Measurements from ENCODE around the gene SMIM1. TPM values are rescaled to one million over a fixed set of nuclear protein-coding genes. Genes with fewer than 3 reads are reported as not detected.

SMIM1 gene
- total and polyA plus RNA-seq, 2 donors (not counting 3 experiments of a cell fraction or from before 2014, with no cell fraction given): 1.4 to 2.9 TPM

DNA sequence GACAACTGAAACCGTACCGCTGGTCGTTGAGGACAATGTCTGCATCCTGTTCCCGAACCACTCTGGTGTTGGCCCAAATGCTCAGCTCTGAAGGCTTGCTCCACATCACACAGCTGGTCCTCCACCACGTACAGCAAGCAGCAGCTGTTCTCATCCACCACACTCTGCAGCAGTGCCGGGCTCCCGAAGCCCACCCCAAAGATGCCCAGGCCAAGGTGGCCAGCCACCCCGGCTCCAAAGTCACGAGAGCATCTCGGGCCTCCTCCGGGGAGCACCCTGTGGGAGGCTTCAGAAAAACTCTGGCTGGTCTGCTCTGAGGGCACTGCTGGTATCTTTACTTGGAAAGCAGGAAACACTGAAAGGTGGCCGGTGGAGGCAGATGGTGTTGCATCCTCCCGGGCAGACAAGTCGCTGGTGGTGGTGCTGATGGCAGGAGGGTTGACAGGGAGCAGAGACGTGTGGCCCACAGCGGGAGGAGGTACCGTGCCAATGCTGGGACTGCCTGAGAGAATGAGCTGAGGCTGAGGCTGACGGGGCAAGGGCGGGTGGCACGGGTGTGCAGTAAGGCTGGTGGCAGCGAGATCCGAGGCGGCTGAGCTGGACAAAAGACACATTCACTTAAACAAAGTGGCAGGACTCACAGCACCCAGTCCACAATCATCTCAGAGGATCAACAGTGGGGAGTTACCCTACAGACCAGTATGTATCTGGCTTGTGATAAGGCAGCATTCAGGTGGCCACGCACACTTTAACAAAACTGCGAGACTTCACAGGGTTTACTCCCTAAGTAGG, 26.8 kb upstream of the SMIM1 start:
- Histone ChIP-seq H3K9me1 (replicated peaks; ENCODE audit: control insufficient read depth, extremely low read depth, insufficient read depth, low read length) (no peaks in the 10 kb centered on the region), H4K20me1 (replicated peaks; ENCODE audit: control insufficient read depth, extremely low read depth, insufficient read depth, low read length) (no peaks in the 10 kb centered on the region), H3K9me3 (replicated peaks; ENCODE audit: control insufficient read depth, insufficient read depth, low read length) (no peaks in the 10 kb centered on the region), H3K36me3 (ENCODE audit: control insufficient read depth in 2 of 2, extremely low read depth in 1 of 2, insufficient read depth in 2 of 2, low read length in 2 of 2) (peaks cover 0 to 16% of the 10 kb centered on the region in 2 experiments), H3K4me3 (replicated peaks in 1 of 3; ENCODE audit: insufficient read depth in 1 of 3, low read depth in 1 of 3, low read length in 3 of 3) (no peak overlapping the region), H3K9ac (replicated peaks; ENCODE audit: extremely low read depth, insufficient read depth, low read length) (no peak overlapping the region), H2AFZ (ENCODE audit: low read depth, low read length) (no peak overlapping the region), H3K4me1 (ENCODE audit: control insufficient read depth, extremely low read depth, insufficient read depth, low read length) (peaks cover 11% of the 10 kb centered on the region), H3K4me2 (ENCODE audit: insufficient read depth, low read length) (peak overlapping the region; percentile 61), H3K27ac (ENCODE audit: insufficient read depth, low read depth, low read length) (no peak overlapping the region), H3K79me2 (ENCODE audit: control insufficient read depth, insufficient read depth, low read length) (peaks cover 5% of the 10 kb centered on the region), H3K27me3 (ENCODE audit: control insufficient read depth in 2 of 2, insufficient read depth in 2 of 2, low read length in 2 of 2) (peaks cover 0 to 5% of the 10 kb centered on the region in 2 experiments)
- CTCF ChIA-PET: interaction anchor here (3.7 kb wide), 1 partner anchor 21 kb away, joined by 11 read pairs; no protein-coding TSS in a partner anchor
- POLR2A ChIA-PET: no interaction called here
- FAIRE-seq (no peak), DNase-seq (ENCODE audit: low read depth, low spot score) (no peak)
- no TSS peak for BruUV-seq (replicated peaks)
- dilution Hi-C loops (cut with MboI; ENCODE audit: extremely low pct_ligation_motif_present, low sequenced_read_pairs) (no loop called here), intact Hi-C loops (cut with micrococcal nuclease) (loop anchor here (2.0 kb wide), 1 partner anchor 27 kb away; the partner anchor contains the start of gene SMIM1)
- no peak for TF ChIP-seq POLR2A (IDR thresholded peaks at IDR 0.05; ENCODE audit: low read depth, low read length)
- TF ChIP-seq POLR2AphosphoS5 (IDR thresholded peaks at IDR 0.05; ENCODE audit: insufficient read depth, low read depth, low read length): no peak
- TF ChIP-seq JUN (IDR thresholded peaks at IDR 0.05; ENCODE audit: borderline replicate concordance, insufficient read depth, insufficient read length, low read depth): no peak
- no peak for TF ChIP-seq GATA2 (IDR thresholded peaks at IDR 0.05; ENCODE audit: insufficient read depth, insufficient read length, low read depth, low read length)
- TF ChIP-seq, protein P1, sequence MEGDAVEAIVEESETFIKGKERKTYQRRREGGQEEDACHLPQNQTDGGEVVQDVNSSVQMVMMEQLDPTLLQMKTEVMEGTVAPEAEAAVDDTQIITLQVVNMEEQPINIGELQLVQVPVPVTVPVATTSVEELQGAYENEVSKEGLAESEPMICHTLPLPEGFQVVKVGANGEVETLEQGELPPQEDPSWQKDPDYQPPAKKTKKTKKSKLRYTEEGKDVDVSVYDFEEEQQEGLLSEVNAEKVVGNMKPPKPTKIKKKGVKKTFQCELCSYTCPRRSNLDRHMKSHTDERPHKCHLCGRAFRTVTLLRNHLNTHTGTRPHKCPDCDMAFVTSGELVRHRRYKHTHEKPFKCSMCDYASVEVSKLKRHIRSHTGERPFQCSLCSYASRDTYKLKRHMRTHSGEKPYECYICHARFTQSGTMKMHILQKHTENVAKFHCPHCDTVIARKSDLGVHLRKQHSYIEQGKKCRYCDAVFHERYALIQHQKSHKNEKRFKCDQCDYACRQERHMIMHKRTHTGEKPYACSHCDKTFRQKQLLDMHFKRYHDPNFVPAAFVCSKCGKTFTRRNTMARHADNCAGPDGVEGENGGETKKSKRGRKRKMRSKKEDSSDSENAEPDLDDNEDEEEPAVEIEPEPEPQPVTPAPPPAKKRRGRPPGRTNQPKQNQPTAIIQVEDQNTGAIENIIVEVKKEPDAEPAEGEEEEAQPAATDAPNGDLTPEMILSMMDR (IDR thresholded peaks at IDR 0.05; ENCODE audit: extremely low read depth in 1 of 2, insufficient read depth in 1 of 2, low read depth in 1 of 2, low read length in 2 of 2): no peak
- no peak for TF ChIP-seq MYC (IDR thresholded peaks at IDR 0.05; ENCODE audit: low read depth, low read length)
- TF ChIP-seq, protein P2, sequence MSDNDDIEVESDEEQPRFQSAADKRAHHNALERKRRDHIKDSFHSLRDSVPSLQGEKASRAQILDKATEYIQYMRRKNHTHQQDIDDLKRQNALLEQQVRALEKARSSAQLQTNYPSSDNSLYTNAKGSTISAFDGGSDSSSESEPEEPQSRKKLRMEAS (IDR thresholded peaks at IDR 0.05; ENCODE audit: insufficient read depth, insufficient read length): no peak
- no peak for TF ChIP-seq FOS (IDR thresholded peaks at IDR 0.05; ENCODE audit: borderline replicate concordance, insufficient read depth, low read length)
- no peak for TF ChIP-seq EZH2 (IDR thresholded peaks at IDR 0.05; ENCODE audit: borderline replicate concordance, low read depth, low read length, severe bottlenecking)

Measured in endothelial cell of umbilical vein (primary cell).